Measurements from ENCODE around the gene UBAP1.

- no peak for TF ChIP-seq POLR2A (IDR thresholded peaks at IDR 0.05)
- no peak for TF ChIP-seq CTCF (IDR thresholded peaks at IDR 0.05)
- no peak for TF ChIP-seq POLR2AphosphoS5 (IDR thresholded peaks at IDR 0.05)
- no peak for TF ChIP-seq EP300 (IDR thresholded peaks at IDR 0.05)
Measured at GRCh38 chr9:34157898-34158297, 20.9 kb upstream of the UBAP1 start.
